NCI-H1105 treated with DMSO at 0.1 percent for 48 hours (cell line): Measurements from ENCODE around the gene USP6NL.

Experiments
- DNase-seq: peaks from one replicate; lab custom pipeline; 2025; lab: John Stamatoyannopoulos, UW

Gene USP6NL

DNA sequence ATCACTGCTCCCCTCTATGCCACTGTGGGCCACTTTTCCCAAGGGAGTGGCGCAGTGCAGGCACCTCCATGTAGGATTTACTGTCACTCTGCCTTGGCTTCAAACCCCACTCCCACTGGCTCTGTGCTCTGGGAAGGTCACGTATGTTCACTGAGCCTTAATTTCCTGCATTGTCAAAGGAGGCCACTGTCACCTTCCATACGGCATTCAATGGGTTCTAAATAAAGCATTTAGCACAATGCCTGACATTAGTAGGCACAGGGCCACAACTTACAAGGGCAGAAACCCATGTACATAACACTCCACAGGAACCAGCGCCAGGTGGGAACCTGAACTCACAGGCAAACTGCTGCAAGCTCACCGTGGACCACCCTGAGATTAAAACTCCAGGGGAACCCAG is 196.4 kb downstream of the USP6NL start:
- no peak for DNase-seq

DNA sequence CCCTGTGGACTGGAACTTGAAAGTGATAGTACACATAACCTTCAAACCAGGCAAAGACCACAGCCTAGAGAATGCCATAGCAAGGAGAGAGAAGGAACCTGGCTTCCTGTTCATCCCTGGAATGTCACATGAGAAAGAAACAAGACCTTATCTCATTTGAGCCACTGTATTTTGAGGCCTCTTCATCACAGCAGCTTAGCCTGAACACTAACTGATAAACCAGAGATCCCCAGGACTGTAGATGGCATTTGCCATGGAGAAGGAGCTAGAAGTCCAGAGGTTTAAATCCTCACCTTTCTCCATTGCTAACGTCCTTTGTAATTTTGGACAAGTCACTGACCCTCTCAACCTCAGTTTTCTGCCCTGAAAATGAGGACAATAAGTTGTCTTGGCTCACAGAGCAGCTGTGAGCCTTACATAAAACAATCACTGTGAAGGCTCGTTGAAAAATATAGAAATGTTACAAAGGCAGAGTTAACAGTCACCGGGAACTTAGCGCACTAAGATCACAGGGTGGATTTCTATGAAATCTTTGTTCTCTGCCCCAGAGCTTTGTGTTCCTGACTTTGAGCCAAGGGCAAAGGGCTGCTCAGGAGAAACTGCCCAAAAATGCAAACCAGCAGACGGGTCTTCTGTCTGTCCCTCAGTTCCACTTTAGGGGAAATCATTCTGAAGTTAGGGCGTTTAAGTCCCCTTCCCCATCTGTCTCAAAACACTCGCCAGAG is 197.0 kb downstream of the USP6NL start:
- no peak for DNase-seq

DNA sequence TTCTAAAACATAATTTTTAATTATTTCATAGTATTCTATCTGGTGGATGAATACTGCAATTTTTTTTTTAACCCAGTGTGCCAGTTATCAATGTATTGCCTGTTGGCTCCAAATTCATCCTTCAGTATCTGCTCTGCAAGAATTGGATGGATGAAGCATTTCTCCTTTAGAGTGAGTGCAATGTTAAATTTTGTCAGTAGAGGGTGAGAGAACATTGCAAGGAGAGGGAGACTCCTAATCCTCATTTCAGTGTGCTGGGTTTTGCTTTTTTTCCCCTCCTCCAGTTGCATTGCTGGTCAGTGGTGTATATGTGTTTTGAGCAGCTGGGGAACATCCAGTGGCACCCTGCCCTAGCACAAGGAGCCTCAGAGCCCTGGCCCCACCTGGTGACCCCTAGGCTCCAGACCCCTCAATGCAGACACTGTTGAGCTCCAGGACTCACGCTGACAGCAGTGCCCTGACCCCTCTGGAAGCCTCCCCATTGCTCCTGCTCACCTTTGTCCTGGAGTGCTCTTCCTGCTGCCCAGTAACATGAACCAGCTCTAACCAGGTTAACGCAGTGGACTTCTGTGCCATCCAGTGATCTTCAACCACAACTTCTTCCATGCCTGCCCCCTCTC is 199.4 kb downstream of the USP6NL start:
- no peak for DNase-seq

DNA sequence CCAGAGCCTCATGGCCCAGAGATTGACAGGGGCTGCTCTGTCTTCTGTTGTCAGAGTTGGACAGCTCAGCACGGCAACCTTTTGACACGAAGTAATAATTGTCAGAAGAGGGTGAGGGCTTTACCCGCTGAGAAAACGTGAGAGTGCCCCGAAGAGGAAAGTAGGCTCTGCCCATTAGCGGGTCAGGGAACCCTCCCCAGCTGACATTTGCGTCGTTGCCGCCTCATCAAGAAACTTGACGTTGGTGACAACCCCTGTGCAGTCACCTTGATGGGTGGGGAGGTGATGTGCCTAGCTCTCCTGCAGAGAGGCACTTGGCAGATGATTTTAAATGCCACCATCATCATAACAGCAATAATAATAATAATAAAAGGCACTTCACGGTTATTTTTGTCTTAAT is 202.1 kb downstream of the USP6NL start:
- no peak for DNase-seq

DNA sequence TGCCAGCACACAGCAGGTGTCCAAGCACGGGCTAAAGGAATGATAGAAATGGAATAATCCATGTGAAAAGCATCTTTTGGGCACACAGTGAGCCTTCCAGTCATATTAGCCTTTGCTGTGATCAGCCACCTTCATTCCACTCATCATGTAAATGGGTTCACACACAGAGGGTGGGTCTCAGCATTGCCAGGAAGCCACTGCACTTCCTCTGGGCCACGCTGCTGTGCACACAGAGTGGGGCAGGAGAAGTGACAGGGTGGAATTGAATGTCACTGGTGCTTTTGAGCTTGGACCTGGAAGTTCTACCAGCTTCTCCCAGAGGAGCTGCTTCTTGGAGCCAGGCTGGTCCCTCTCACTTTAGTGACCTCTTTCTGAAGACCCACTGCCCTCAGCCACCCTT is 203.5 kb downstream of the USP6NL start:
- no peak for DNase-seq

DNA sequence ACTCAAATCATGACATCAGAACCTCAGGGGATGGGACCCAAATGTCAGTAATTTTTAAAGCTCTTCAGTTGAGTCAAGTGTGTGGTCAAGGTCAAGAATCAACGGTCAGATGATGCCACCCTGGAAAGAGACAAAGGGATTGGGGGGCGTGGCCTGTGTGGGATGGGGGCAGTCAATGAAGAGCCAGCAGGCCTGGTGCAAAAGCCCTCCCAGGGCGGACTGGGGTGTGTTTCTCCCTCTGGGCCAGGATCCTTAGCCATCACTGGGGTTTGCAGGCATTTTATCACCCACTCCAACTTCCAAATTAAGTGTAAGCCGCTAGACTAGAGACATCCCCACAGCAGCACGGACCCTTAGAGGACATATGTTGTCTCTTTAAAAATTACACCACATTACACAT is 204.7 kb downstream of the USP6NL start:
- DNase-seq: no peak

DNA sequence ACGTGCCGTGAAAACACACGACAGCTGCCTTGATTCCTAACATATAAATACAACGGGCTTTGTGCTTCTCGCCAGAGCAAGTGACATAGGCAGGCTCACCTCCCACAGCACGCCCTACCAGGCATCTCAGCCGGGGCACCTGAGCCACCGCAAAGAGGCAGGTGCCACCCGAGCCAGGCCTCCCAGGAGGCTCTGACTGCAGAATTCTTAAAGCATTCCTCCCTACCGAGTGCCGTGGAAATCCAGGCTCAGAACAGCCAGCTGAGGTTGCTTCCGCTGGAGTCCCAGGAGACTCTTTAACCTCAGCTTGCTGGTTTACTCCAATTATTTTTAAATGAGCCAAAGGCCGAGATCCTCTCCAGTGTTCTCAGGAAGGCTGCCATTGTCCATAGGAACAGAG is 206.5 kb downstream of the USP6NL start:
- DNase-seq: no peak
